Activated CD8-positive, alpha-beta T cell treated with anti-CD3 and anti-CD28 coated beads, Interleukin-2, amount 10 ng/mL, durations not matched to agents 7 days and 5 days (primary cell): Measurements from ENCODE around the gene NRXN3. TPM values are rescaled to one million over a fixed set of nuclear protein-coding genes. Genes with fewer than 3 reads are reported as not detected.

Experiments used
- ATAC-seq: fragments of 150-1000 bp; cut with Tn5 transposase; one replicate; pipeline ENCODE4 v1.10.0; 2021; ENCODE audit warnings: moderate library complexity
- CTCF ChIA-PET: fragments of 350-600 bp; sonication (Branson Sonifier 250); formaldehyde crosslinking; loops from one replicate; lab custom pipeline; 2021; ENCODE audit warnings: antibody characterized with exemption; lab: Charles Lee
- POLR2A ChIA-PET: fragments of 350-600 bp; sonication (Branson Sonifier 250); formaldehyde crosslinking; loops from one replicate; lab custom pipeline; 2021; ENCODE audit warnings: antibody characterized with exemption; lab: Charles Lee
- DNase-seq: peaks from one replicate; pipeline ENCODE4 v3.0.0-alpha.2; 2020
- H3K27ac Mint-ChIP-seq: one replicate; pipeline ENCODE4 v1.8.0; 2021; ENCODE audit warnings: mild to moderate bottlenecking, mixed read lengths
- H3K27me3 Mint-ChIP-seq: one replicate; pipeline ENCODE4 v1.8.0; 2021; ENCODE audit warnings: low read depth, mixed read lengths
- H3K36me3 Mint-ChIP-seq: one replicate; pipeline ENCODE4 v1.8.0; 2021; ENCODE audit warnings: low read depth, mixed read lengths
- H3K4me1 Mint-ChIP-seq: one replicate; pipeline ENCODE4 v1.8.0; 2021; ENCODE audit warnings: low read depth, mixed read lengths
- H3K4me3 Mint-ChIP-seq: one replicate; pipeline ENCODE4 v1.8.0; 2021; ENCODE audit warnings: mild to moderate bottlenecking, mixed read lengths
- H3K9me3 Mint-ChIP-seq: one replicate; pipeline ENCODE4 v1.8.0; 2022; ENCODE audit warnings: mixed read lengths; ENCODE audit not compliant: insufficient read depth
- total RNA-seq, 2 experiments: library from RNA; stranded (reverse); gene quantifications; one replicate each; pipeline ENCODE4 v1.2.3, GENCODE V29; 2021

NRXN3 gene
- total RNA-seq, 2 experiments from 2014 or later = not detected

DNA sequence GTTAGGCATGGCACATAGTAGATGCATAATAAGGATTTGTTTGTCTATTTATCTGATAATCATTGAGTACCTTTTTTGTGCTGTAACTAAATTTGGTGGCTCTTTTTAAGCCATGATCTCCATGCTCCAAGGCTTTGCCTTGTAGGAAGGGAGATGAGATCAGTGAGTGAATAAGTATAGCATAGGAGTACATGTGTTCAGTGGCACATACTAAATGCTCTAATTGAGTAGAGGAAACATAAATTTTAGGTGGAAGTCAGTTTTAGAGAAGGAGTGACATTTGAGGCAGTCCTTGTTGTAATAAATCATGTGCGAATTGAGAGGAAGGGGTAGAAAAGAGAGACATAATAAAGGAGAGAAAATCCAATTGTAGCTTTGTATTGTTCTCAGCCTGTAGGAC is 482.6 kb downstream of the NRXN3 start:
- POLR2A ChIA-PET = no interaction called here
- H3K4me3 Mint-ChIP-seq = no peak overlapping the region

DNA sequence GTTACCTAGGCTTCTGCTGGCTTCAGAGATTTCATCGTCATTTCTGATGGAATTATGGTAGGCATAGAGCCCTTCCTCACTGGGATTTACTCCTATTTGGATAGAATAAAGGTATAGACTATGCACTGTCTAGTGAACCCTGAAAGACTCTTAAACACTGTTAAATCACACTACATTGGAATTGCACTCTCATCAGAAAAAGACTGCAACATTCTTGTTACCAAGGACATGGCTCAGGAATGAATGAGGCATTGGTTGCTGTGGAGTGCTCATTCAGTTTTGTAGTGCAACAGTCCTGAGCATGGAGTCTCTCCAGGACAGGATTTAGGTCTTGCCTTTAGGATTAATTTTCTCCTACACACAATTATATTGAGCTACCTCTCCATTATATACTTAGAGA is 483.0 kb downstream of the NRXN3 start:
- CTCF ChIA-PET = no interaction called here

More for the DNA sequence above, 482.6 kb downstream of the NRXN3 start:
- CTCF ChIA-PET = no interaction called here
- no peaks in the 10 kb centered on the region for H3K27me3 Mint-ChIP-seq
- H3K36me3 Mint-ChIP-seq = no peaks in the 10 kb centered on the region
- no peaks in the 10 kb centered on the region for H3K4me1 Mint-ChIP-seq
- DNase-seq = no peak
- no peak overlapping the region for H3K27ac Mint-ChIP-seq
- H3K9me3 Mint-ChIP-seq = no peaks in the 10 kb centered on the region
- no peak for ATAC-seq

DNA sequence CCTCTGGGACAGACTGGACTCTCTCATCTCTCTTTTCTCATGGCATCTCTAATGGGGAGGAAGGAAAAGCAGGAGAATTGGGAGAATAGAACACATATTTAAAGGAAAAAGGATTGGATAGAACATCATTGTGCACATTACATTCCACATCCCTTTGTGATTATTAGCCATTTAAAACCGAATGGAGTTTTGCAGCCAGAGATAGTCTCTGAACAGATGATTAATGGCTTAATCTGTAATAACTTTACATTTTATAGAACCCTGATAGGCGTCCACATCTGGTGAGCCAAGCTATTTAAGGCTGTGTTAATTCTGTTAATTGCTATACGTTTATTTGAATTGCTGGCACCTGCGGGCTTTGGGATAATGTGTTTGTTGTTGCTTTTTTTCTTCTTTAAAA is 487.3 kb downstream of the NRXN3 start:
- no peak for DNase-seq
- no peaks in the 10 kb centered on the region for H3K36me3 Mint-ChIP-seq
- no peaks in the 10 kb centered on the region for H3K4me1 Mint-ChIP-seq
- no peak for ATAC-seq
- no peaks in the 10 kb centered on the region for H3K27me3 Mint-ChIP-seq
- H3K4me3 Mint-ChIP-seq = no peak overlapping the region
- CTCF ChIA-PET = no interaction called here
- POLR2A ChIA-PET = no interaction called here
- H3K27ac Mint-ChIP-seq = no peak overlapping the region
- H3K9me3 Mint-ChIP-seq = no peaks in the 10 kb centered on the region

More for the DNA sequence above, 483.0 kb downstream of the NRXN3 start:
- ATAC-seq = no peak
- POLR2A ChIA-PET = no interaction called here
- Mint-ChIP-seq H3K36me3 (no peaks in the 10 kb centered on the region), H3K27ac (no peak overlapping the region), H3K4me3 (no peak overlapping the region), H3K9me3 (no peaks in the 10 kb centered on the region), H3K27me3 (no peaks in the 10 kb centered on the region), H3K4me1 (no peaks in the 10 kb centered on the region)
- no peak for DNase-seq

DNA sequence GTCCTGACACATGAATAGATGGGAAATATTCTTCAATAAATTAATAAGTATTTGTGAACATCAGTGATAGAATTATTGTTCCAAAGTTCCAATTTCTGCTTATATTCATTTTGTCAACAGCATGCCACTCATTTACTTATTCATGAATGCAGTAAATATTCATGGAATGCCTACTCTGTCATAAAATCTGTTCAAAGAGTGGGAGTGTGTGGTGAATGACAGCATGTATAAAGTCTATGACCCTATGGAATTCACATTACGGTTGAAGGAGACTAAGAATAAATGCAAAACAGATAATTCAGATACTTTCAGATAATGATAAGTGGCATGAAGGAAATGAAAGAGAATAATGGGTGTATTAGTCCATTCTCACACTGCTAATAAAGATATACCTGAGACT is 494.7 kb downstream of the NRXN3 start:
- POLR2A ChIA-PET = no interaction called here

DNA sequence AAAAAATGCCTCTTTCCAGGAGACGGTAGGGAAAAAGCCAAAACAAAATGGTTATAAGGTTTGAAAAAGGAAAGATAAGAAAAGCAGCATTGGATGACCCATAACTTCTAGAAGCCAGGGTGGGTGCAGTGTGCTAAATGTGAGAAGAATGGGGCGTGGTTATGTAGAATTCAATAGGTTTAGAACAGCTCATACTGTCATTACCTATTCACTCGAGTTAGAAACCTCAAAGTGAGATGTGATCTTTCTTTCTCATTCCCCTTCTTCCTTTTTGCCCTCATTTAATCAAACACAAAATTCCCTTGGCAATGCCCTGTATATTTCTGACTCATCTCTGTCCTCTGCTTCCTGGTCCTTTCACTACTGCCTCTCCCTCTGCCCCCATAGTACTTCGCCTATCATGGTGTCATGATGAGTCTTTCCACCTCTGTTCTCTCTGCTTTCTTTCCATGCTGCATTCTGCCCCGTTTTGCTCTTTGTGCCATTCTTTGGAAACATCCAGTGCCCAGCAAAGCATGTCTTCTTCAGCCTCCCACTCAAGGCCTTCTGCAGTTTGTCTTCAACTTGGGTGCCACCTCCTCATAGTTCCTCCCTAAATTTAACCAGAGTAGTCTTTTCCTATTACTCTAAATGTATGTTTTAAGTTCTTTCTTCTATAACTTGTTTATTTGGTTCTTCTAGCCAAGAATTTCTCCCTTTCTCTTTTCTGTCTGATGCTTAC is 496.3 kb downstream of the NRXN3 start:
- ATAC-seq = no peak
- Mint-ChIP-seq H3K4me3 (no peak overlapping the region), H3K4me1 (no peaks in the 10 kb centered on the region), H3K9me3 (no peaks in the 10 kb centered on the region), H3K27ac (no peak overlapping the region), H3K36me3 (no peaks in the 10 kb centered on the region), H3K27me3 (no peaks in the 10 kb centered on the region)
- POLR2A ChIA-PET = no interaction called here
- no peak for DNase-seq
- CTCF ChIA-PET = no interaction called here

More for the DNA sequence above, 494.7 kb downstream of the NRXN3 start:
- H3K36me3 Mint-ChIP-seq = no peaks in the 10 kb centered on the region
- no peaks in the 10 kb centered on the region for H3K9me3 Mint-ChIP-seq
- no peaks in the 10 kb centered on the region for H3K4me1 Mint-ChIP-seq
- H3K27ac Mint-ChIP-seq = no peak overlapping the region
- H3K27me3 Mint-ChIP-seq = no peaks in the 10 kb centered on the region
- no peak for ATAC-seq
- no peak for DNase-seq
- H3K4me3 Mint-ChIP-seq = no peak overlapping the region
- CTCF ChIA-PET = no interaction called here

DNA sequence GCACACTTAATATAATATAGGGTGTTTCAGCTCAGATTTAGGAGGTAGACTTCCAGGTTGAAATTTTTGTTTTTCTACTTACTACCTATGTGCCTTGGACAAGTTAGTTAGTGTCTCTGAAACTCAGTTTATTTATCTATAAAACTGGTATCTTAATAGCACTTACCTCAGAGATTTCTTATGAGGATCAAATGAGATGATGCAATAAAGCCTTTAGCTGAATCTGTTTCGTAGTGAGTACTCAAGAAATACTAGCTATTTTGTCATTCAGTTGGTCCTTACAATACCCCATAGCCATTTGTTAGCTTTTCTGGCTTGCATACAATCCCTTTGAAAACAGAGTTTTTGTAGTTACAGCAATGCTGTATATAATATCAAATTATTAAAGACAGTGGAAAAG is 497.0 kb downstream of the NRXN3 start:
- H3K4me1 Mint-ChIP-seq = no peaks in the 10 kb centered on the region

DNA sequence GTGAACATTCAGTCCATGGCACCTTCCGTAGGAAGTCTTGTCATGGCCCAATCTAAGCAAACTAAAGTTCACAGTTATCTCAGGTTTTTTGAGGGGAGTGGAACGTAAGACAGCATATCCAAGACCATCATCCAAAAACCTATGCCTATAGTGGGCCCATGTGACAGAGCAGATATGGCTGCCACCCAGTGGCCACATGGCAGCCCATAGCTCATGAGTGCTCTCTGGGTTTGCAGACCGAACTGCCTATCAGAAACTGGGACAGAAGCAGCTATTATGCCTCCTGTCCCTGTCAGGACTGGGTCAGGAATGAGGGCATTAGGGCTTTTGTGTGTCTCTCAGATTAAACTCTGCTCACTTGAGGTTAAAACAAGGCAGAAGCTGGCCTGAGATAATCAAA is 503.7 kb downstream of the NRXN3 start:
- POLR2A ChIA-PET = no interaction called here
- Mint-ChIP-seq H3K36me3 (no peaks in the 10 kb centered on the region), H3K27me3 (no peaks in the 10 kb centered on the region), H3K4me1 (no peaks in the 10 kb centered on the region), H3K27ac (no peak overlapping the region), H3K9me3 (no peaks in the 10 kb centered on the region), H3K4me3 (no peak overlapping the region)
- CTCF ChIA-PET = no interaction called here
- ATAC-seq = no peak
- DNase-seq = no peak

More for the DNA sequence above, 497.0 kb downstream of the NRXN3 start:
- POLR2A ChIA-PET = no interaction called here
- Mint-ChIP-seq H3K27ac (no peak overlapping the region), H3K4me3 (no peak overlapping the region), H3K36me3 (no peaks in the 10 kb centered on the region), H3K27me3 (no peaks in the 10 kb centered on the region), H3K9me3 (no peaks in the 10 kb centered on the region)
- ATAC-seq (no peak), DNase-seq (no peak)
- CTCF ChIA-PET = no interaction called here

DNA sequence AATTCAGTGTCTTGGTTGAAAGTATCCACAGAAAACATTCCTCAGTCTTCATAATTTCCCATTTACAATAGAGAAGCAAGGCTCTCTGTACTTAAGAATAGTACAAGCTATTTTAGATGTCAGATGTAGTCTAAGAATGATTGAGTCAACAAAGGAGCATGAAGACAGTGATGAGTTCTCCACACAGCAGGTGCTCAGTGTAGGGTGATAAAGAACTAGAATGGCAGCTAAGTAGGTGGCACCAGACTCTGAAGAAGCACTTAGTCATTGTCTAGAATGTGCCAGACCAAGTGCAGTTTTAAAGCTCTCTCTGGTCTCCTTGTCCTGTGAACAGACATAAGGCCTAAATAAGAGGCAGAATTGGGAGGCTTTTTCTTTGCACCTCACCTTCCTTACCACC is 504.6 kb downstream of the NRXN3 start:
- Mint-ChIP-seq H3K27ac (no peak overlapping the region), H3K4me1 (no peaks in the 10 kb centered on the region), H3K36me3 (no peaks in the 10 kb centered on the region), H3K27me3 (no peaks in the 10 kb centered on the region), H3K4me3 (no peak overlapping the region), H3K9me3 (no peaks in the 10 kb centered on the region)
- POLR2A ChIA-PET = no interaction called here
- CTCF ChIA-PET = interaction anchor here (0.7 kb wide), 1 partner anchor 11 kb away, joined by 3 read pairs; no protein-coding TSS in a partner anchor
- DNase-seq (no peak), ATAC-seq (no peak)

DNA sequence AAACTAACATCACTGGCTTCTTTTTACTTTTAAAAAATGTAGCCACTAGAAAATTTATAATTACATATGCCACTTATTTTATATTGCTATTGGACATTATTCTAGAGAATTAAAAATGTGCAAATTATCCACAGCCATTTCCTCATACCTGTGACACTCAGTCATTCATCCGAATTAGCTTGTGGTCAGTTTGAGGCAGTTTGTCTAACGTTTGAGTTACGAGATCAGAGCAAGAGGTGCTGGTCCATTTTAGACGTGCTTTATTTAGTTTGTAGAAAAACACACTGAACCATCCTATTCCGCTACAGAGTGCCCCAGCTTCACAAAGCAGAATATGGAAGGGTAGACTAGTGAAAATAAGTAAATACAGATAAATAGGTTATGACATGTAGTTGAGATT is 513.0 kb downstream of the NRXN3 start:
- Mint-ChIP-seq H3K27ac (no peak overlapping the region), H3K4me3 (no peak overlapping the region), H3K9me3 (no peaks in the 10 kb centered on the region), H3K36me3 (no peaks in the 10 kb centered on the region), H3K4me1 (no peaks in the 10 kb centered on the region), H3K27me3 (no peaks in the 10 kb centered on the region)
- ATAC-seq = no peak
- CTCF ChIA-PET = no interaction called here
- POLR2A ChIA-PET = no interaction called here
- DNase-seq = no peak

DNA sequence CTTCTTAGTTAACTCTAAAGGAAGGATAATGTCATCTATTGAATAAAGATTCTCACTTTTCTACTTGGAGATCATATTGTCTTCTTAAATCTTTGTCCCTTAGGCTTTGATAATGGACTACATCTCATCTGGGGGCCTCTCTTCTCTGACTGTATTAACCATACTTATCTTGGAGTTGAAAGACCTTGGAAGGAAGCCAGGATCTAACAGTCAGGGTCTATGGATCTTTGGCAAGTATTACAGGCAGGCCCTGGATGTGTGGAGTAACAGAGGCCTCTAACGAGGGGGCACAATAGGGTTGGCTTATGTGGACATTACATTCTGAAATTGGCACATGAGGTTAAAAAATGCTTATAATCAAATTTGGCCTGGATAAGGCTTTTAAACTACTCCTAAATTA is 513.8 kb downstream of the NRXN3 start:
- no peaks in the 10 kb centered on the region for H3K9me3 Mint-ChIP-seq
- H3K4me3 Mint-ChIP-seq = no peak overlapping the region
- no peak overlapping the region for H3K27ac Mint-ChIP-seq
- CTCF ChIA-PET = no interaction called here
- ATAC-seq = no peak
- no peaks in the 10 kb centered on the region for H3K27me3 Mint-ChIP-seq
- no peaks in the 10 kb centered on the region for H3K4me1 Mint-ChIP-seq
- no peaks in the 10 kb centered on the region for H3K36me3 Mint-ChIP-seq
- POLR2A ChIA-PET = no interaction called here
- no peak for DNase-seq

DNA sequence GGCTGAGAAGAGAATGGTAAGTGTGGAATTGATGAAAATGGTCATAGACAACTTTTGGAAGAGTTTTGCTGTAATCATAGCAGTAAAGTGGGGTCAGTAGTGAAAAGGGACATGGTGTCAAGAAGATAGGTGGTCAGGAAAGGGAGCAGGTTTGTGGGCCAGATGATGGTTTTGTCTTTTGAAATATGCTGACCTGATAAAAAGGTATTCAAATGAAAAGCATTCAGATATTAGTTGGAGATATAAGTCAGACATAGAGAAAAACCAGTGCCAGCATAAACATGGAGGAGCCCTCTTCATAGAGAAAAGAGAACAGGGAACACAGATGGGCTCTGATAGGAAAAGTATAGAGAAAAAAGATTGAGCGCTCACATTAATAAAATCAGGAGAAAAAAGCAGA is 518.3 kb downstream of the NRXN3 start:
- ChIA-PET CTCF (no interaction called here), POLR2A (no interaction called here)
- Mint-ChIP-seq H3K27me3 (no peaks in the 10 kb centered on the region), H3K9me3 (no peaks in the 10 kb centered on the region), H3K4me1 (peaks cover 2% of the 10 kb centered on the region), H3K27ac (no peak overlapping the region), H3K36me3 (no peaks in the 10 kb centered on the region), H3K4me3 (no peak overlapping the region)
- DNase-seq = no peak
- no peak for ATAC-seq

DNA sequence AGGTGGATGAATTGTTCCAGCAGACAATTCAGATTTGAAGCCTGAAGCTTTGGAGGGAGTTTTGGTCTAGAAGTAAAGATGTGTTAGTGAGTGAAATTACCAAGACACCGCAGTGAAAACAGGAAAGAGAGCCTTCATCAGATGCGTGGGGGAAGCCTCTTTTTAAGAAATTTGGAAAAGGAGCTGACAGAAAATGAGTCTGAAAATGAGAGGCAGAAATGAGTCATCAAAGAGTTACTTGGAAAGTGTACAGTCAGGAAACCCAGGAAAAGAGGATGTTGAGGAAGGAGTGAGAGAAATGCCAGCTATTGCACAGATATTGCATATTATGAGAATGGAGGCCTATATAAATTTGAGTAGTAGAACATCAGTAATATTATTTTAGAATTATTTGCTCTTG is 520.7 kb downstream of the NRXN3 start:
- DNase-seq = no peak
- Mint-ChIP-seq H3K4me3 (no peak overlapping the region), H3K27me3 (no peaks in the 10 kb centered on the region), H3K36me3 (no peaks in the 10 kb centered on the region), H3K27ac (no peak overlapping the region), H3K9me3 (no peaks in the 10 kb centered on the region), H3K4me1 (peaks cover 2% of the 10 kb centered on the region)
- ChIA-PET POLR2A (no interaction called here), CTCF (no interaction called here)
- ATAC-seq = no peak

DNA sequence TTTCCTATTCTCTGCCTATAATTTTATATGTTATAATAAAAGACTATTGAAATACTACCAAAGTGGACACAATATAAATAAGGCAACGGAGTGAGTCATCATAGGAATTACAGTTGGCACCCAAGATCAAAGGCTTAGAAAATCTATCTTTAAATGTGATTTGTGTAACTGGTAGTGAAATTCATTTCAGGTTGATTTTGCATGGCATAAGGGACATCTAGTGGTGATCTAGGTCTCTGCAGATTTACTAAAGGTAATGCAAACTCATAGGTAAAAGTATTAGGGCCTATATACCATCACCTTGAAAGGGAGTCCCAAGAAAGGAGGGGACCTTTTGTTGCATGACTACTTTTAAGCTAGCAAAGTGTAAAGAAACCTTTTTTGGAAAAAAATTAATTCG is 527.2 kb downstream of the NRXN3 start:
- Mint-ChIP-seq H3K9me3 (no peaks in the 10 kb centered on the region), H3K27ac (no peak overlapping the region), H3K36me3 (no peaks in the 10 kb centered on the region), H3K27me3 (no peaks in the 10 kb centered on the region), H3K4me3 (no peak overlapping the region), H3K4me1 (no peaks in the 10 kb centered on the region)
- ATAC-seq (no peak), DNase-seq (no peak)
- POLR2A ChIA-PET = no interaction called here
- CTCF ChIA-PET = no interaction called here
